PC-9 (cell line): ENCODE measurements around the gene BCL3. TPM values are rescaled to one million over a fixed set of nuclear protein-coding genes. Genes with fewer than 3 reads are reported as not detected.
A peak's percentile ranks its signal among the peaks of the same experiment; 100 is the strongest.

Source experiments
- BruUV-seq: library from RNA; stranded (reverse); fragments of 400-500 nt; replicated peaks from 2 replicates; lab custom pipeline; 2021; lab: Mats Ljungman, UMichigan
- CTCF ChIA-PET: fragments of 300-600 bp; sonication (Branson Sonifier 250); formaldehyde crosslinking; loops from one replicate; lab custom pipeline; 2022; ENCODE audit warnings: antibody characterized with exemption; lab: Charles Lee
- POLR2A ChIA-PET: fragments of 300-600 bp; sonication (Branson Sonifier 250); formaldehyde crosslinking; loops from one replicate; lab custom pipeline; 2022; ENCODE audit warnings: antibody characterized with exemption; ENCODE audit not compliant: unreplicated experiment; lab: Charles Lee
- DNase-seq, 2 experiments: peaks; one replicate each; pipeline versions ENCODE4 v3.0.0 to v3.0.0-alpha.2; 2015 to 2022; ENCODE audit warnings: mixed read lengths in 1 of 2
- H2AFZ ChIP-seq: fragments of 200-600 bp; sonication (generic); 2 replicates; pipeline ENCODE4 v1.8.1; 2017; ENCODE audit warnings: antibody characterized with exemption
- H3F3A ChIP-seq: fragments of 200-600 bp; sonication (generic); 2 replicates; pipeline ENCODE4 v1.8.1; 2017; ENCODE audit warnings: antibody characterized with exemption, mild to moderate bottlenecking, low read depth; ENCODE audit not compliant: insufficient read depth
- H3K27ac ChIP-seq: fragments of 200-600 bp; sonication (generic); 2 replicates; pipeline ENCODE4 v1.6.1; 2016; ENCODE audit warnings: mixed run types
- H3K27me3 ChIP-seq: fragments of 200-600 bp; sonication (generic); 2 replicates; pipeline ENCODE4 v1.6.1; 2016; ENCODE audit warnings: low read depth, mixed run types; ENCODE audit not compliant: insufficient read depth
- H3K36me3 ChIP-seq: fragments of 200-600 bp; sonication (generic); 2 replicates; pipeline ENCODE4 v1.6.1; 2016; ENCODE audit warnings: low read depth, mixed run types
- H3K4me1 ChIP-seq: fragments of 200-600 bp; sonication (generic); replicated peaks from 2 replicates; pipeline ENCODE4 v1.6.1; 2016; ENCODE audit warnings: mixed run types; ENCODE audit not compliant: insufficient read depth
- H3K4me2 ChIP-seq: fragments of 200-600 bp; sonication (generic); 2 replicates; pipeline ENCODE4 v1.6.1; 2017; ENCODE audit warnings: mixed run types
- H3K4me3 ChIP-seq: fragments of 200-600 bp; sonication (generic); 2 replicates; pipeline ENCODE4 v1.6.1; 2016; ENCODE audit warnings: mixed run types
- H3K79me2 ChIP-seq: fragments of 200-600 bp; sonication (generic); 2 replicates; pipeline ENCODE4 v1.6.1; 2017; ENCODE audit warnings: low read depth, mixed run types
- H3K9me2 ChIP-seq: fragments of 200-600 bp; sonication (generic); 2 replicates; pipeline ENCODE4 v1.8.1; 2017; ENCODE audit warnings: mild to moderate bottlenecking; ENCODE audit not compliant: insufficient read depth
- H3K9me3 ChIP-seq: fragments of 200-600 bp; sonication (generic); 2 replicates; pipeline ENCODE4 v1.8.1; 2016; ENCODE audit warnings: low read depth; ENCODE audit not compliant: insufficient read depth
- H4K20me1 ChIP-seq: fragments of 200-600 bp; sonication (generic); 2 replicates; pipeline ENCODE4 v1.8.1; 2017; ENCODE audit not compliant: insufficient read depth
- EZH2 ChIP-seq: fragments of 200-600 bp; sonication (generic); IDR thresholded peaks from 2 replicates; pipeline ENCODE4 v1.8.0; 2017; ENCODE audit warnings: antibody characterized with exemption, low read depth
- intact Hi-C: fragments of 100-400 bp; cut with micrococcal nuclease; formaldehyde crosslinking; loops from one replicate; pipeline ENCODE4 v1.10.0; 2022; ENCODE audit not compliant: unreplicated experiment
- microRNA-seq: library from miRNA; unstranded; fragments of <30 nt; microRNA quantifications from one replicate; pipeline ENCODE4 v1.2.0, GENCODE V29; 2021; ENCODE audit warnings: borderline number of aligned reads, borderline replicate concordance
- total RNA-seq: library from RNA; stranded (reverse); gene quantifications from 2 replicates; pipeline ENCODE4 v1.2.3, GENCODE V29; 2021

The BCL3 gene
- total RNA-seq, 1 experiment from 2014 or later: 36.1 TPM

DNA sequence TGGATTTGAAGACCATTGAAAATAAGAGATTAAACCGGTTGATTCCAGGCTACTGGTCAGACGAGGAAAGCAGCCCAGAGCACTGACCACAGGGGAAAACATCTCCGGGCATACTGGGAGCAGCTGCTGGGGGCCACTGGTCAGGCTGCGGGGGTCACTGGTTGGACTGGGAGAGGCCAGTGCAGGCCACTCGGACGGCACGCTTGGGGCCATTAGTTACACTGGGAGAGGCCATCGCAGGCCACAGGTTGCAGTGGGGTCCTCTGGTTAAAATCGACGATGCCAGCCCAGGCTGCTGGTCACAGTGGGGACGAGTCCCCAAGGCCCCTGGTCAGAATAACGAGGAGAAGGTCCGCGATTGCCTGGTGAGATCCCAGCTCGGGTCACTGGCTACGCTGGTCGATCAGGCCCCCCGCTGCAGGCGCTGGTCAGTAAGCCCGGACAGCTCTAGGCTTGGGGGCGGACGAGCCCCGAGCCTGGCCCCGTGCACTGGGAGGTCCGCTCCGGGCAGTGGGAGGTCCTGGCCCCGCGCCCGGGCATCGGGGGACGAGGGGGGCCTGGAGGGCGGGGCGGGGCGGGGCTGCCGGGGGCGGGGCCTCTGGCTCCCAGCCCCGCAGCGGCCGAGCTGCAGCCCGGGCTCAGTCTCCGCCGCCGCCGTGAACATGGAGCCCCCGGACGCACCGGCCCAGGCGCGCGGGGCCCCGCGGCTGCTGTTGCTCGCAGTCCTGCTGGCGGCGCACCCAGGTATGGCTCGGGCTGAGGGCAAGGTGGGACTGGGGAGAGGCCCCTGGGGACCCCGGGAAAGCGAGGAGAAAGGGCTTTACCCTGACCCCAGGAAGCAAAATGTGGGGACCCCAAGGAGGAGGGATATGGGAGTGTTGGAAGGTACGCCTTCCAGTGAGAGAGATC, 60.2 kb downstream of the BCL3 start, which contains the start of gene BCAM:
Gene BCAM (plus strand): TSS at position 641 of the 909 bp plus-strand sequence. CDS start 22 bp downstream, at position 663.
- peak within 1 kb of the TSS; percentile 80 for H3K27ac ChIP-seq
- H3K4me3 ChIP-seq: peak within 1 kb of the TSS; percentile 95
- H4K20me1 ChIP-seq: peaks cover 4% of the 10 kb centered on the region; the same call in 1 of the 2 replicates
- intact Hi-C loops: loop anchor here (1.0 to 2.0 kb wide), 5 partner anchors 34 to 220 kb away; partner anchors contain the start of gene TOMM40
- ChIA-PET POLR2A (interaction anchor here (0.6 to 1.4 kb wide), 10 partner anchors 34 to 1793 kb away, joined by 3 to 10 read pairs (median 4); no protein-coding TSS in a partner anchor), CTCF (interaction anchor here (0.5 to 1.9 kb wide), 7 partner anchors 14 to 289 kb away, joined by 3 to 12 read pairs (median 4); partner anchors contain the start of gene NECTIN2)
- H3K36me3 ChIP-seq: 0 out of 2 replicates have a peak, but pooled peaks cover 4% of the 10 kb centered on the region
- H3K4me1 ChIP-seq: peaks cover 43% of the 10 kb centered on the region
- TF ChIP-seq EZH2: no peak
- H3K9me3 ChIP-seq: no peaks in the 10 kb centered on the region
- H3K4me2 ChIP-seq: peak within 1 kb of the TSS; percentile 96
- H3K27me3 ChIP-seq: no peaks in the 10 kb centered on the region
- TSS peak; percentile 98 for BruUV-seq
- no peaks in the 10 kb centered on the region for H3K9me2 ChIP-seq
- peak within 1 kb of the TSS; percentile 79 for H2AFZ ChIP-seq
- H3K79me2 ChIP-seq: peaks cover 14% of the 10 kb centered on the region
- peak; percentile 55 to 88 for DNase-seq
- peaks cover 53% of the 10 kb centered on the region for H3F3A ChIP-seq

Small RNAs within 50 kb of the gene (microRNA-seq; reads per million reads assigned to microRNA genes)
- gene MIR8085: not detected

Other genes starting within 250 kb of the BCL3 start
- 6.3 and 11.3 TPM in 2 replicates for gene ZNF180, start 248.2 kb upstream of the BCL3 start, total RNA-seq
- gene CEACAM20, start 219.0 kb upstream of the BCL3 start, total RNA-seq: not detected in 2 replicates
- gene IGSF23, start 135.1 kb upstream of the BCL3 start, total RNA-seq: not detected in 2 replicates
- 50.8 and 52.1 TPM in 2 replicates for gene PVR, start 104.8 kb upstream of the BCL3 start, total RNA-seq
- gene CEACAM19, start 77.2 kb upstream of the BCL3 start, total RNA-seq: 4.8 and 8.0 TPM in 2 replicates
- not detected in 2 replicates for gene CEACAM16, start 49.6 kb upstream of the BCL3 start, total RNA-seq
- 53.6 and 68.8 TPM in 2 replicates for gene CBLC, start 29.2 kb downstream of the BCL3 start, total RNA-seq
- 146 and 199 TPM in 2 replicates for gene BCAM, start 60.4 kb downstream of the BCL3 start, total RNA-seq
- gene NECTIN2, start 97.6 kb downstream of the BCL3 start, total RNA-seq: 115 and 136 TPM in 2 replicates
- 83.6 and 86.0 TPM in 2 replicates for gene TOMM40, start 142.5 kb downstream of the BCL3 start, total RNA-seq
- 11.5 and 16.5 TPM in 2 replicates for gene APOE, start 157.1 kb downstream of the BCL3 start, total RNA-seq
- 27.4 and 31.1 TPM in 2 replicates for gene APOC1, start 165.9 kb downstream of the BCL3 start, total RNA-seq
- gene APOC4, start 193.5 kb downstream of the BCL3 start, total RNA-seq: not detected in 2 replicates
- gene APOC2, start 197.3 kb downstream of the BCL3 start, total RNA-seq: not detected in 2 replicates
- gene CLPTM1, start 206.7 kb downstream of the BCL3 start, total RNA-seq: 98.2 and 111 TPM in 2 replicates